NCI-H146 treated with DMSO at 0.1 percent for 48 hours (cell line): ENCODE results near the gene TNNI3.

ENCODE experiments used
- DNase-seq: peaks from one replicate; lab custom pipeline; 2025; ENCODE audit not compliant: unreplicated experiment; lab: John Stamatoyannopoulos, UW

Gene TNNI3

DNA sequence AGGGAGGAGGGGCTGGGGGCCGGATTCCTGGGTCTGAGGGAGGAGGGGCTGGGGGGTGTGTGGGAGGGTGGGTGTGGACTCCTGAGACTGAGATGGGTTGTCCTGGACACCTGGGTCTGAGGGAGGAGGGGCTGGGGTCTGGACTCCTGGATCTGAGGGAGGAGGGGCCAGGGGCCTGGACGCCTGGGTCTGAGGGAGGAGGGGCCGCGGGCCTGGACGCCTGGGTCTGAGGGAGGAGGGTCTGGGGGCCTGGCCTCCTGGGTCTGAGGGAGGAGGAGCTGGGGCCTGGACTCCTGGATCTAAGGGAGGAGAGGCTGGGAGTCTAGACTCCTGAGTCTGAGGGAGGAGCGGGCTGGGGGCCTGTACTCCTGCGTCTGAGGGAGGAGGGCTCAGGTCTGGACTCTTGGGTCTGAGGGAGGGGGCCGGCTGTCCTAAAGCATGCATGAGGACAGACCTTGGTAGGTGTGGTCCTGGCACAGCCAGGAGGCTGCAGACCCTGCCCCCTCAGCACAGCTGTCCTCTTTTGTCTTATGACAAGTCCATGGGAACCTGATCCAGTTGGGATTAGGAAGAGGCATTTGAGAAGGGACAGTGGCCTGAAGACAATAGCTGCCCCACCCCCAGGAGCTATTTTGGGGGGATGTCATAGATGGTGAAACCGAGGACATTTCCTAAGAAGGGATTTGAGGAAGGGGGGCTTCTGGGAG, 9.8 kb downstream of the TNNI3 start:
- DNase-seq = no peak

DNA sequence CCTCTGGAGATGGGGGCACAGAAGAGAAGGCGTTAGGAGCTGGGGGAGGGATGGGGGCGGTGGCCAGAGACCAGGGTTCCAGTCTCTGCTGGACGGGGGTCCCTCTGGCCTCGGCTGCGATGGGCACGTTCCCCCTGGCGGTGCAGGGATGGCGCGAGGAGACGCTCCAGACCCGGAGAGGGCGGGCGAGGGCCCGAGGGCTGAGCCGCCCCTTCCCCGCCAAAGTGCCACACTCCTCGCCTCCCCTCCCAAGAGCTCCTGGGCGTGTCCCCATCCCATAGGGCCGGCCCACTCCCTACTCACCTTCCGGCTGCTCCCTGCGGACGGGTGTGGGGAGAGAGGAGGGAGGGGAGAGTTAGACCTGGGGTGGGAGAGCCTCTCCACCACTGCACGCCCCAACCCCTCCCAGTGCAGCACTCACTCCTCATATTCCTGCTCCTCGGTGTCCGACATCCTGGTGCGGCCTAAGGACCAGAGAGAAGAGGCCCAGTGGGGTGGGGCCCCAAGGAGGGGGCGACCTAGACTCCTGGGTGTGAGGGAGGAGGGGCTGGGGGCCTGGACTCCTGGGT, 10.7 kb downstream of the TNNI3 start:
- peak; percentile 86 for DNase-seq

DNA sequence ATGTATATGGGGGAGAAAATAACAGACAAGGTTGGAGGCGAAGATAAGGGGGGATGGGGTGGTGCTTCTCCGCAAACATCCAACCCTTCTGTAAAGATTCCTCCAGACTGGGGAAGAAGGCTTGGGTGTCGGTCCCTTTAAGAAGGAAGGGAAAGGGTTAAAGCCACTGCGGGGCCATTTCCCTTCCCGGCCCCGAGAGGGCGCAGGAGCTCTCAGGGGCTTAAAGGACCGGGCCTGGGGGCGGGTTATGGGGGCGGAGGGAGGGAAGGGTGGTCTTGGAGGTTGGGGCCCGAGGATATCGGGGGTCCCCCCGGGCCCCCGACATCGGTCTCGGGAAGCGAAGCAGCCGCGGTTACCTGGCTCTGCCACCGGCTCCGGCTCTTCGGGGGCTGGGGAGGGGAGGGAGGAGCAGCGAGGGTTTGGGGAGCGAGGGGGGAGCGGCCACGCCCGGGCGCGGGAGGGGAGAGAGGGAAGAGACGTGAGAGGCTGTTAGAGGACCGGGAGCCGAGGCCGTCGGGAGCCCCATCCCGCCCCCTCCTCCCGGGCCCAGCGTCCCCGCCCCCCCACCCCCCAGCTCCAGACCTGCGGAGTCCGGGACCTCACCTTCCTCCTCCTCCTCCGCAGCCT, 11.3 kb downstream of the TNNI3 start:
- DNase-seq = peak; percentile 28

DNA sequence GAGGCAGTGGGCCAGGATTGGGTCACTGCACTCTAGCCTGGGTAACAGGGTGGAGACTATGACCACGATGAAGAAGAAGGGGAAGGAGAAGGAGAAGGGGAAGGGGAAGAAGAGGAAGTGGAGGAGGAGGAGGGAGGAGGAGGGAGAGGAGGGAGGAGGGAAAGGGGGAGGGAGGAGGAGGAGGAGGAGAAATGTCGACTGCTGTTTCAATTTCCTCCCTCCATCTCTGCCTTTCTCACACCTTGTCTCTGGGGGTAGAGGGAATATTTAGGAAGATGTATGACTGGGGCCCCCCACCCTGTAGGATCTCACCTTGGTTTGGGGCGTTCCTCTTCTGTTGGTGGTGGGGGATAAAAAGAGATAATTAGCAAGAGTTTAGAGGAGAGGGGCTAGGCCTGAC, 12.3 kb downstream of the TNNI3 start:
- no peak for DNase-seq

DNA sequence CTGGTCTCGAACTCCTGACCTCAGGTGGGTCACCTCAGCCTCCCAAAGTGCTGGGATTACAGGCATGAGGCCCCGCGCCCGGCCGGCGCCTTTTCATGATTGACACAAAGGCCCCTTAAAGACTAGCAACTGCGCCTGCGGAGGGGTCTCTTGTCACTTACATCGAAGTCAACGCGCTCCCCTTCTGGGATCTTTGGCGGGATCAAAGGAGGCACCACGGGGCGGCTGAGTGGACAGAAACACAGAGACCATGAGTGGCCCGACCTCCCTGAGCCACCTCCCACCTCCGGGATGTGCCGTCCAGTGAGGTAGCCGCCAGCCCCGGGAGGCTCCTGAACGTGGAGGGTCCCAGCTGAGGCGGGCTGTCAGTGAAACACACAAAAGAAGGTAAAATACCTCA, 15.8 kb downstream of the TNNI3 start:
- no peak for DNase-seq

DNA sequence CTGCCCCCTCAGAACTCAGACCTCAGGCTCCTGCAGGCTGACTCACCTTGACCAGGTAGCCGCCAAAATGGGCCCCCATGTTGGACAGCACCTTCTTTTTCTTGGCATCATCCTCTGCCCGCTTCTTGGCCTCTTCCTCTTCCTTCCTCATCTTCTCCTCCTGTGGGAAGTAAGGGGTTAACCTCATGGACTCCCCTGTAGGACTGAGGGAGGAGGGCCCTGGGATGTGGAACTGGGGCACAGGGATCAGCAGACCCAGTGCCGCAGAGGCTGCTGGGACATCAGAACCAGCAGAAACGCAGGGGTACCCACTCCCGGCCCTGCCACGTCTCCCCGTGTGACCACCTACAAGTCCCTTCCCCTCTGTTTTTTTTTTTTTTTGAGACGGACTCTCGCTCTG, 19.6 kb downstream of the TNNI3 start:
- DNase-seq = no peak

DNA sequence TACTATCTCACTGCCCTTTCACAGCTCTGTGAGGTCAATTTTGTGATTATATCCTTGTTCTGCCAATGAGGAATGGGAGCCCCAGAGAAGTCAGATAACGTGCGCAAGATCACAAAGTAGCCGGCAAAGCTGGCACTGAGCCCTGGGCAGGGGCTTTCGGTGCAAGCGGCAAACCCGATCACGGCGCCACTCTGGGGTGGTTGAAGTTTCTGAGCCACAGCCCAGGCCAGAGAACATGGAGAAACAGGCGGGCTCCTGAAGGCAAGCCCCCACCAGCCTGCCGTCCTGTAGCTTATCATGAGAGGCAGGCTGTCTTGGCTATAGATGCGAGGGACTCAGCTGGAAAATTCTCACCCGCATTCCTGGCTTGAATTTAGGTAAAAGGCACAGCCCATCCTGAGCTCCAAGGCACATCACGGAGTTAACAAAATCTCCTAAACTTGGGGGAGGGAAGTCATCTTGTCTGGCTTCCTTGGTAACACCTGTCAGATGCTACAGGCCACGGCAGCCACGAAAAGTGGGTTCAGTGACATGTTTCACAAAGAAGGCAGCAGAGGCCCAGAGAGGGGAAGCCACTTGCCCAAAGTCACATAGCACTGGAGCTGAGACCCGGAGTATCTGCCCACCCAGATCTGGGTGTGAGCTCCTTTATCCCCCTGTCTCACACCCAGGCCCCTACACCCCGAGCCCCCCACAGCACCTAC, 21.0 kb downstream of the TNNI3 start:
- DNase-seq = no peak

DNA sequence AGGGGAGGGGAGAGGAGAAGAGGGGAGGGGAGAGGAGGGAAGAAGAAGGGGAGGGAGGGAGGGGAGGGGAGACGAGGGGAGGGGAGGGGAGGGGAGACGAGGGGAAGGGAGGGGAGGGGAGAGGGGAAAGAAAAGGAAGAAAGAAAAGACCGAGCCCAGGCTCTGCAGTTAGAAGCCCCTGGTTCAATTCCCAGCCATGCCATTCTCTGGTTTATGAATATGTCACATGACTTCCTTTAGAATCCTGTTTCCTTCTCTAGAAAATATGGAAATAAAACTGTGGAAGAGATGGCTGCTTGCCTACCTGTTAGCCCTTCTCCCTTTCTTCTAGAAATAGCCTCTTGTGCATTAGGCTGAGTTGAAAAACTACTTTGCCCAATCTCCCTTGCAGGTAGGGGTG, 22.8 kb downstream of the TNNI3 start:
- DNase-seq = no peak

DNA sequence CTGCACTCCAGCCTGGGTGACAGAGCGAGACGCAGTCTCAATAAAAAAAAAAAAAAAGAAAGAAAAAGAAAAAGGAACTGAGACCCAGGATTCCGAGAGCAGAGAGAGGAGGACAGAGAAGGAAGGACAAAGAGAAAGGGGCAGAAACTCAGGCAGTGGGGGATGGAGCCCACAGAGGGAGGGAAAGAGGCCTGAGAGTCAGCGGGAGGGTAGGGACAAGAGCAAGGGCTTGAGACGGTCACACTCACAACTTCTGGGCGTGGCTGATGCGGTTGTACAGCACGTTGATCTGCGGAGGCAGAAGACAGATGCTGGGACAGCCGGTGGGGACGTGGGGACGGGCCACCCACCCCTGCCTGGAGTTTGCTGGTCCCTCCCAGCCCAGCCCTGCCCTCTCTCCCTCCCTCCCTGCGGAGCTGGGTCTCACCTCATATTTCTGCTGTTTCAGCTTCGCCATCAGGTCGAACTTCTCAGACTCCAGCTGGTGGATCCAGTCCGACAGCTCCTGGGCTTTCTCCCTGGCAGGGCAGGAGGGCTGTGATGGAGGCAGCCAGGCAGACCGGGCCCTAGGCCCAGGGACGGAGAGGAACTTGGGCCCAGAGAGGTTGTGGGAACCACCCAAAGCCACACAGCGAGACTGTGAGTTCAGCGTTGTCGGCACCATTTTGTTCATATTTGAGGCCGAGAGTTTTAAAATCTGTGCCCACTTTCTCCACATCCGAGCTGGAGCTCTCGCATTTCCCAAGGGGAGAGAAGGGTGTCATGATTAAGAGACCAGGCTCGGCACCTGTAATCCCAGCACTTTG, 23.7 kb downstream of the TNNI3 start:
- DNase-seq = no peak

DNA sequence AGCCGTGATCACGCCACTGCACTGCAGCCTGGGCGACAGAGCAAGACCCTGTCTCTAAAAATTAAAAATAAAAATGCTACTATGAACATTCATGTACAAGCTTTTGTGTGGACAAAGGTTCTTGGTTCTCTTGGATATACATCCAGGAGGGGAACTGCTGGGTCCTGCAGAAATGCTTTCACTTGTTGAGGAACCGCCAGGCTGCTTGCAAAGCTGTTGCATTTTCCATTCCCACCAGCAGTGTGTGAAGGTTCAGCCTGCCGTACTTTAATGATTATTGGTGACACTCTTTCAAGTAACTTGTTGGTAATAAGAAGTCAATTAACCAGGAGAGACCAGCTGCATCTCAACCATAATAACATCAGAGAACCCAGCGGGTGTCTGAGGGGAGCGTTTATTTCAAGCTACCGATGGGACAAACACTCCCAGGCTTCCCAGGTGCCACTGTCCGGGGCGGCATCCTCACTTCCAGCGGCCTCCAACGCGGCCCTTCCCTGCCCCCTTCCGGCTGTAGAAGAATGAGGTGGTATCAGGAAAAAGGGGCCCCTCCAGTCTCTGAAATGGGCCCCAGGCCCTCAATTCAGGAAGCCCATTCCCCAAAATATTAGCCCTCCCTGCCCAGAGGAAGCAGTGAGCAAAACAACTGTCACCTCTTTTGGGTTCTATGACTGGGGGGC, 24.9 kb downstream of the TNNI3 start:
- no peak for DNase-seq

DNA sequence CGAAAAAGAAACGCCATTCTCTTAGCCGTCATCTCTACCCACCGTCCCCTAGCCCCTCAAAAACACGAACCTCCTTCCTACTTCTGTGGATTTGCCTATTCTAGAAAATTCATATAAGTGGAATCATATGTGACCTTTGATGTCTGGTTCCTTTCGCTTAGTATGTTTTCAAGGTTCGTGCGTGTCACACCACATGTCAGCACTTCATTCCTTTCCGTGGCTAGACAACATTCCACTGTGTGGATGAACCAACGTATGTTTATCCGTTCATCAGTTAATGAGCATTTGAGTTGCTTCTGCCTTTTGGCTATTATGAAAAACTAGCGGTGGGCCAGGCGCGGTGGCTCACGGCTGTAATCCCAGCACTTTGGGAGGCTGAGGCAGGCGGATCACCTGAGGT, 26.1 kb downstream of the TNNI3 start:
- DNase-seq = no peak

DNA sequence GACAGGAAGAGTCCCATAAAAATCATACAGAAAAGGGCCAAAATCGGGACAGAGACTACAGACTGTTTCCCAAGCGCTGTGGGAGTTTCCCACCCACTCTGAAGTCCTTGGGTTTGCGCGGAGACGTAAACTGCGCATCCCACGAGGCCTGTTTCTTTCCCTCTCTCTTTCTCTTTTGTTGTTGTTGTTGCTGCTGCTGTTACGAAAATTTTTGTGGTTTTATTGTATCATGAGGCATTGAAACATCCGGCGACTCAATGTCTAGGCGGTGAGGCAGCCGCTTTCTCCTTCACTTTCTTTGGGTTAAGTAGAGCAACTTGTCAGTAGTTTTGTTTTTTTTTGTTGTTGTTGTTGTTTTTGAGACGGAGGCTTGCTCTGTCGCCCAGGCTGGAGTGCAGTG, 38.5 kb downstream of the TNNI3 start:
- no peak for DNase-seq

DNA sequence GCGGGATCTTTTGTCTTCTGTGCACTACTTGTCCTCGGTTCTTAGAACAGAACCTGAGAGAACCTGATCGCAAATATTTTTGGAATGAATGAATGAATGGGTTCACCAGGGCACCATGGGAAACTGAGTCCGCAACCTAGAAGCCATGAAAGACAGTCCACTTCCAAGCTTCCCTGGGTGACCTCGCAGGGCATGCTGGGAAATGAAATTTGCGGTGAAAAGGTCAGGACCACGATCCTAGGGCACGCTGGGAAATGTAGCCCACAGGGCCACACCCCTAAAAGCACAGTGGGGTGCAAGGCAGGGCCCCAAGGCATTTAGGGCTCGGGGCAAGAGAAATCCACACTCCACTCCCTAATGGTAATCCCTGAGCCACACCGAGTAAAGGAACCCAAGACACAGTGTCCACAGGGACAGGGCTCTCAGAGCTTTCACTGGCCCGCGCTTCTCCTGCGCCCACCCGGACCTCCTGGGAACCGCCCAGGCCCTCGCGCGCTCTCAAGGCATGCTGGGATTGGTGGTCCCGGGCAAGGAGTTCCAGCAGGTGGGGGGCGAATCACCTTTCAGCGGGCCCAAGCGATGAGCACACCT, 39.0 kb downstream of the TNNI3 start:
- peak; percentile 6 for DNase-seq

DNA sequence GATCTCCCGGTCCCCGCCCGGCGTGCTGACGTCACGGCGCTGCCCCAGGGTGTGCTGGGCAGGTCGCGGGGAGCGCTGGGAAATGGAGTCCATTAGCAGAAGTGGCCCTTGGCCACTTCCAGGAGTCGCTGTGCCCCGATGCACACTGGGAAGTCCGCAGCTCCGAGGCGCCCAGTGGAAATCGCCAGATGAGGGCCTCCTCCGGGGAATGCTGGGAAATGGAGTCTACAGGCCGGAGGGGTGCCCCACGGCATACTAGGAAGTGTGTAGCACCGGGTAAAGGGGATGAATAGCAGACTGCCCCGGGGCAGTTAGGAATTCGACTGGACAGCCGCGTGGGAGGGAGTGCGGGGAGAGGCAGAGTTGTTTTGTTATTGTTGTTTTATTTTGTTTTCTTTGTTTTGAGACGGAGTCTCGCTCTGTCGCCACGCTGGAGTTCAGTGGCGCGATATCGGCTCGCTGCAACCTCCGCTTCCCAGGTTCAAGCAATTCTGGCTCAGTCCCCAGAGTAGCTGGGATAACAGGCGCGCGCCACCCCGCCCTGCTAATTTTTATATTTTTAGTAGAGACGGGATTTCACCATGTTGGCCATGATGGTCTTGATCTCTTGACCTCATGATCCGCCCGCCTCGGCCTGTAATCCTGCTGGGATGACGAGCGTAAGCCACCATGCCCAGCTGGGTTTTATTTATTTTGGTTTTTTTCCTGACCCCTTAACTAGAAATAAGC, 39.7 kb downstream of the TNNI3 start:
- peak; percentile 98 for DNase-seq

DNA sequence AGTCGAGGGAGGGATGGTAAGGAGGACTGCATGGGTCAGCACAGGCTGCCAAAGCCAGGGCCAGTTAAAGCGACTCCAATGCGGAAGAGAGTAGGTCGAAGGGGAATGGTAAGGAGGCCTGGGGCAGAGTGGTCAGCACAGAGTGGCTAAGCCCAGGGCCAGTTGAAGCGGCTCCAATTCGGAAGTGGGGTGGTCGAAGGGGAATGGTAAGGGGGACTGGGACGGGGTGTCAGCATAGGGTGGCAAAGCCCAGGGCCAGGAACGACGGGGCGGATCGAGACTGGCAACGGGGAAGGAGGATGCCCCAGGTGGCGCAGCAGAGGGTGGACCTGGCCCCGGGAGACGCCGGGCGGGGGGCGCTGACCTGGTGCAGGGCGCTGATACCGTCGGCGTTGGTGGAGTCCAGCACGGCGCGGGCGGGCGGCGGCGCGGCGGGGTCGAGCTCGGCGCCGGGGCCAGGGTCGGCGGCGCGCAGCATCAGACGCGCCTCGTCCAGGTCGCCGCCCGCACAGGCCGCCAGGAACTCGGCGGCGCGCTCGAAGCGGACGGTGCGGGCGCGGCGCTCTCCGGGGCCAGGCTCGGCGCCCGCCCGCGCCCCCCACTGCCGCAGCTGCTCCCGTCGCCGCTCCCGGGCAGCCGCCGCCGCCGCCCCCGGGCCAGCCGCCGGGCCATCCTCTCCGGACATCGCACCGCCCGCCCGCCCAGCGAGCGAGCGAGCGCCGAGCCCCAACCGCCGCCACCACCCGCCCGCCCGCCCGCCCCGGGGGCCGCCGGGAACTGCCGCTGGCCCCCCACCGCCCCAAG, 40.5 kb downstream of the TNNI3 start, which contains the start of gene PPP1R12C:
Gene PPP1R12C (minus strand): TSS at position 779 of the 804 bp plus-strand sequence. CDS start 94 bp downstream, at position 685.
- no peak for DNase-seq

DNA sequence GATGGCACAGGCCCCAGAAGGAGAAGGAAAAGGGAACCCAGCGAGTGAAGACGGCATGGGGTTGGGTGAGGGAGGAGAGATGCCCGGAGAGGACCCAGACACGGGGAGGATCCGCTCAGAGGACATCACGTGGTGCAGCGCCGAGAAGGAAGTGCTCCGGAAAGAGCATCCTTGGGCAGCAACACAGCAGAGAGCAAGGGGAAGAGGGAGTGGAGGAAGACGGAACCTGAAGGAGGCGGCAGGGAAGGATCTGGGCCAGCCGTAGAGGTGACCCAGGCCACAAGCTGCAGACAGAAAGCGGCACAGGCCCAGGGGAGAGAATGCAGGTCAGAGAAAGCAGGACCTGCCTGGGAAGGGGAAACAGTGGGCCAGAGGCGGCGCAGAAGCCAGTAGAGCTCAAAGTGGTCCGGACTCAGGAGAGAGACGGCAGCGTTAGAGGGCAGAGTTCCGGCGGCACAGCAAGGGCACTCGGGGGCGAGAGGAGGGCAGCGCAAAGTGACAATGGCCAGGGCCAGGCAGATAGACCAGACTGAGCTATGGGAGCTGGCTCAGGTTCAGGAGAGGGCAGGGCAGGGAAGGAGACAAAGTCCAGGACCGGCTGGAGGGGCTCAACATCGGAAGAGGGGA, 41.2 kb downstream of the TNNI3 start:
- peak; percentile 19 for DNase-seq

DNA sequence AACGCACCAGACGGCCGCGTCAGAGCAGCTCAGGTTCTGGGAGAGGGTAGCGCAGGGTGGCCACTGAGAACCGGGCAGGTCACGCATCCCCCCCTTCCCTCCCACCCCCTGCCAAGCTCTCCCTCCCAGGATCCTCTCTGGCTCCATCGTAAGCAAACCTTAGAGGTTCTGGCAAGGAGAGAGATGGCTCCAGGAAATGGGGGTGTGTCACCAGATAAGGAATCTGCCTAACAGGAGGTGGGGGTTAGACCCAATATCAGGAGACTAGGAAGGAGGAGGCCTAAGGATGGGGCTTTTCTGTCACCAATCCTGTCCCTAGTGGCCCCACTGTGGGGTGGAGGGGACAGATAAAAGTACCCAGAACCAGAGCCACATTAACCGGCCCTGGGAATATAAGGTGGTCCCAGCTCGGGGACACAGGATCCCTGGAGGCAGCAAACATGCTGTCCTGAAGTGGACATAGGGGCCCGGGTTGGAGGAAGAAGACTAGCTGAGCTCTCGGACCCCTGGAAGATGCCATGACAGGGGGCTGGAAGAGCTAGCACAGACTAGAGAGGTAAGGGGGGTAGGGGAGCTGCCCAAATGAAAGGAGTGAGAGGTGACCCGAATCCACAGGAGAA, 42.0 kb downstream of the TNNI3 start:
- DNase-seq = no peak
